ENCODE results near the gene DCXR. TPM values are rescaled to one million over a fixed set of nuclear protein-coding genes. Genes with fewer than 3 reads are reported as not detected.

The DCXR gene
- total RNA-seq, 2 experiments from 2014 or later: 120 to 124 TPM

GRCh38 chr17:82001571-82002056 is 35.9 kb downstream of the DCXR start:
- Mint-ChIP-seq H3K36me3 (no peaks in the 10 kb centered on the region), H3K9me3 (ENCODE audit: low read depth) (no peaks in the 10 kb centered on the region), H3K4me3 (no peak overlapping the region), H3K4me1 (no peaks in the 10 kb centered on the region), H3K27me3 (no peaks in the 10 kb centered on the region), H3K27ac (no peak overlapping the region)
- no peak for DNase-seq
- no peak for ATAC-seq
- CTCF ChIA-PET: interaction anchor here (4.6 kb wide), 1 partner anchor 19 kb away, joined by 21 read pairs; the partner anchor contains the start of gene CENPX

GRCh38 chr17:82000803-82001570 is 36.5 kb downstream of the DCXR start:
- H3K36me3 Mint-ChIP-seq: no peaks in the 10 kb centered on the region
- DNase-seq (no peak), ATAC-seq (no peak)
- H3K27ac Mint-ChIP-seq: no peak overlapping the region
- CTCF ChIA-PET: no interaction called here
- no peak overlapping the region for H3K4me3 Mint-ChIP-seq
- no peaks in the 10 kb centered on the region for H3K4me1 Mint-ChIP-seq
- H3K9me3 Mint-ChIP-seq (ENCODE audit: low read depth): no peaks in the 10 kb centered on the region
- no peaks in the 10 kb centered on the region for H3K27me3 Mint-ChIP-seq

- Mint-ChIP-seq H3K27ac (no peak overlapping the region), H3K36me3 (no peaks in the 10 kb centered on the region), H3K9me3 (ENCODE audit: low read depth) (no peaks in the 10 kb centered on the region), H3K4me3 (no peak overlapping the region), H3K4me1 (no peaks in the 10 kb centered on the region), H3K27me3 (no peaks in the 10 kb centered on the region)
- CTCF ChIA-PET: no interaction called here
- no peak for DNase-seq
- no peak for ATAC-seq
Measured at GRCh38 chr17:81999976-82000802, 37.3 kb downstream of the DCXR start.

- Mint-ChIP-seq H3K9me3 (ENCODE audit: low read depth) (no peaks in the 10 kb centered on the region), H3K27ac (no peak overlapping the region), H3K27me3 (no peaks in the 10 kb centered on the region), H3K4me1 (no peaks in the 10 kb centered on the region), H3K4me3 (no peak overlapping the region), H3K36me3 (no peaks in the 10 kb centered on the region)
- no peak for ATAC-seq
- DNase-seq: no peak
- CTCF ChIA-PET: no interaction called here
Measured at GRCh38 chr17:81999587-81999975, 37.9 kb downstream of the DCXR start.

- H3K9me3 Mint-ChIP-seq (ENCODE audit: low read depth): no peaks in the 10 kb centered on the region
Measured at GRCh38 chr17:81998691-81999438, 38.6 kb downstream of the DCXR start.

GRCh38 chr17:81998212-81998611 is 39.3 kb downstream of the DCXR start:
- ATAC-seq (no peak), DNase-seq (no peak)
- H3K27me3 Mint-ChIP-seq: no peaks in the 10 kb centered on the region
- H3K9me3 Mint-ChIP-seq (ENCODE audit: low read depth): no peaks in the 10 kb centered on the region
- no peaks in the 10 kb centered on the region for H3K4me1 Mint-ChIP-seq
- no peak overlapping the region for H3K27ac Mint-ChIP-seq
- CTCF ChIA-PET: interaction anchor here (0.8 kb wide), 1 partner anchor 22 kb away, joined by 3 read pairs; no protein-coding TSS in a partner anchor
- H3K36me3 Mint-ChIP-seq: no peaks in the 10 kb centered on the region
- no peak overlapping the region for H3K4me3 Mint-ChIP-seq

More at GRCh38 chr17:81998691-81999438, 38.6 kb downstream of the DCXR start:
- Mint-ChIP-seq H3K4me1 (no peaks in the 10 kb centered on the region), H3K36me3 (no peaks in the 10 kb centered on the region), H3K27me3 (no peaks in the 10 kb centered on the region), H3K27ac (no peak overlapping the region), H3K4me3 (no peak overlapping the region)
- ATAC-seq (no peak), DNase-seq (no peak)
- CTCF ChIA-PET: interaction anchor here (0.8 kb wide), 1 partner anchor 21 kb away, joined by 3 read pairs; no protein-coding TSS in a partner anchor

- ATAC-seq (no peak), DNase-seq (no peak)
- H3K4me1 Mint-ChIP-seq: no peaks in the 10 kb centered on the region
- no peaks in the 10 kb centered on the region for H3K9me3 Mint-ChIP-seq (ENCODE audit: low read depth)
- H3K27ac Mint-ChIP-seq: no peak overlapping the region
- H3K27me3 Mint-ChIP-seq: no peaks in the 10 kb centered on the region
- no peaks in the 10 kb centered on the region for H3K36me3 Mint-ChIP-seq
- CTCF ChIA-PET: interaction anchor here (0.6 to 1.4 kb wide), 3 partner anchors 37 to 171 kb away, joined by 3 to 6 read pairs (median 3); partner anchors contain the start of gene DCXR
- no peak overlapping the region for H3K4me3 Mint-ChIP-seq
Measured at GRCh38 chr17:81996757-81997441, 40.6 kb downstream of the DCXR start.

- Mint-ChIP-seq H3K4me3 (no peak overlapping the region), H3K27me3 (no peaks in the 10 kb centered on the region), H3K9me3 (ENCODE audit: low read depth) (no peaks in the 10 kb centered on the region), H3K36me3 (no peaks in the 10 kb centered on the region), H3K4me1 (no peaks in the 10 kb centered on the region), H3K27ac (no peak overlapping the region)
- DNase-seq (no peak), ATAC-seq (no peak)
- CTCF ChIA-PET: interaction anchor here (1.4 kb wide), 1 partner anchor 37 kb away, joined by 6 read pairs; no protein-coding TSS in a partner anchor
Measured at GRCh38 chr17:81996232-81996756, 41.2 kb downstream of the DCXR start.

- H3K4me3 Mint-ChIP-seq: no peak overlapping the region
Measured at GRCh38 chr17:81995463-81996231, 41.9 kb downstream of the DCXR start.

GRCh38 chr17:81994593-81995462 is 42.7 kb downstream of the DCXR start:
- no peak overlapping the region for H3K27ac Mint-ChIP-seq
- H3K36me3 Mint-ChIP-seq: no peaks in the 10 kb centered on the region
- no peak for ATAC-seq
- no peaks in the 10 kb centered on the region for H3K4me1 Mint-ChIP-seq
- H3K4me3 Mint-ChIP-seq: no peak overlapping the region
- no peaks in the 10 kb centered on the region for H3K27me3 Mint-ChIP-seq
- H3K9me3 Mint-ChIP-seq (ENCODE audit: low read depth): no peaks in the 10 kb centered on the region
- DNase-seq: no peak
- CTCF ChIA-PET: no interaction called here

More at GRCh38 chr17:81995463-81996231, 41.9 kb downstream of the DCXR start:
- Mint-ChIP-seq H3K36me3 (no peaks in the 10 kb centered on the region), H3K4me1 (no peaks in the 10 kb centered on the region), H3K27ac (no peak overlapping the region), H3K27me3 (no peaks in the 10 kb centered on the region), H3K9me3 (ENCODE audit: low read depth) (no peaks in the 10 kb centered on the region)
- CTCF ChIA-PET: no interaction called here
- ATAC-seq (no peak), DNase-seq (no peak)

GRCh38 chr17:81993729-81994592 is 43.5 kb downstream of the DCXR start:
- Mint-ChIP-seq H3K4me3 (no peak overlapping the region), H3K9me3 (ENCODE audit: low read depth) (no peaks in the 10 kb centered on the region)

More at GRCh38 chr17:81993729-81994592, 43.5 kb downstream of the DCXR start:
- no peak overlapping the region for H3K27ac Mint-ChIP-seq
- no peaks in the 10 kb centered on the region for H3K4me1 Mint-ChIP-seq
- DNase-seq (no peak), ATAC-seq (no peak)
- CTCF ChIA-PET: no interaction called here
- H3K27me3 Mint-ChIP-seq: no peaks in the 10 kb centered on the region
- no peaks in the 10 kb centered on the region for H3K36me3 Mint-ChIP-seq

Data from activated CD8-positive, alpha-beta memory T cell treated with anti-CD3 and anti-CD28 coated beads, Interleukin-2, amount 10 ng/mL, durations not matched to agents 7 days and 5 days (primary cell).